Hematopoietic multipotent progenitor cell treated with erythropoietin and hydrocortisone succinate and interleukin-3 and kit ligand, for 6 days (in vitro differentiated cells): Measurements from ENCODE around the gene LRFN2.

ENCODE experiments used
- DNase-seq: peaks from one replicate; pipeline ENCODE4 v3.0.0-alpha.2; 2015

The LRFN2 gene

DNA sequence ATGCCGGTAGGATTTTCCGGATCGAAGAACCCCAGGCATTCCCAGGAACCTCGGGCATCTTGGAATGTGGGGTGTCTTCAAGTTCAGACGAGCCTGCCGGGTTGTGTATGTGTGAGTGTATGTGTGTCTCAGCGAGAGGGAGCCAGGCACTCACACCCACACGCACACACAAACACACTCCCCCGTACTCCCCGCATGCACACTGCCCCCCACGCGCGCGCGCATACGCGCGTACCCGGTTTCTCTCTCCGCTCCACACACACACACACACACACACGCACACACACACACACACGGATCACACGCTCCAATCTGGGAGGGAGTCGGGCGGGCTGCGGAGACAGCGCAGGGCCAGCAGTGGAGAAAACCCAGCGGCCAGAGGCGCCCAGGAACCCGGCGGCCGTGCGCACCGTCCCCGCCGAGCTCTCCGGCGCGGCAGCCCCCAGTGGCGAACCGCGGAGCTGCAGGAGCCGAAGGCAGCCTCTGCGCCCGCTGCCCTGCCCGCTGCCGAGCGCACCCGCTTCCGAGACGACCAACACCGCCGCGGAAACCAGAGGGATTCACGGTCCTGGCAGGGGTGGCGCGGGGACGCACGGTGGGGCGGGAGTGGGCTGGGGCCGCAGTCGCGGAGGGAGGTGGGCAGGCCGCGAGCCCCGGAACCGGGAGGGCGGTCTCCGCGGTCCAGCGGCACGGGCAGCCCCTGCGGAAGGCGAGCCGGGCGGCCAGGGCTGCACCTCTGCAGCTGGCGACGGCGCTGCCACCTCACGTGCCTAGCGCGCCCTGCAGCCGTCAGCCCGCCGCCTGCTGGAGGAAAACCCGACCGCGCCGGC, at the start of gene LRFN2:
Gene LRFN2, minus strand, starts transcription at position 125 of the 830 bp plus-strand sequence.
- DNase-seq = peak; percentile 84

DNA sequence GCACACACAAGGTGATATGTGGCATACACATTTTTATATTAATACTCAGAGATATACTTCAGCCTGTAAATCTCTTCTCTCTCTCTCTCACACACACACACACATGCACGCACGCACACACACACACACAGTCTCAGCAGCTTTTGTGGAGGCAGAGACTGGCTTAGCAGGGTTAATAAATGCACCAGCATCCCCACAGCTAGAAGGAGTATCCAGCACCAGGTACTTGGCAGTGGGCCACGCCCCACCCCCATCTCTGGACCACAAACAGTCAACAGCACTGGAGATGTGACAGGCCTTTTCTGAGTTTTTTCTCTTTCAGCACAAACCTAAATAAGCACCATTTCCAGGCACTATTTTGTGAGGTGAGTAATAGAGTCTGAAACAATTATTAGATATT, 47.3 kb upstream of the LRFN2 start:
- peak; percentile 7 for DNase-seq

DNA sequence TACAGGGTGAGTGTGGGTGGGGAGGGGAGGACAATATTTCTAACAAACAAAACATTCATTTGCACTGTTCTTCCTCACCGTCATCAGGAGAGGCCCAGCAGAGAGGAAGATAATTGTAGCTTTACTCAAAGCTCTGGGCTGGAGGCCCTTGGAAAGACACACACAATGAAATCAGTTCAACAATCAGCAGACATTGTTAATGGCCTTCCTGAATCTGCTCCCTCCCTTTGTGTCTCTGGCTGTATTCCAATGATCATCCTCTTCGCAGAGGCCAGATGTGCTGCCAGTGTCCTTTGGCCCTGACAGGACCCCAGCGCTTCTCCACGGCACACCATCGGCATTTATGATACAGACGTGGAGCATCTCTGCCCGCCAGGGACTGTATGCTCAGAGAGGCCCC, 44.6 kb upstream of the LRFN2 start:
- no peak for DNase-seq

GRCh38 chr6:40630488-40630887, 43.3 kb upstream of the LRFN2 start:
- no peak for DNase-seq

DNA sequence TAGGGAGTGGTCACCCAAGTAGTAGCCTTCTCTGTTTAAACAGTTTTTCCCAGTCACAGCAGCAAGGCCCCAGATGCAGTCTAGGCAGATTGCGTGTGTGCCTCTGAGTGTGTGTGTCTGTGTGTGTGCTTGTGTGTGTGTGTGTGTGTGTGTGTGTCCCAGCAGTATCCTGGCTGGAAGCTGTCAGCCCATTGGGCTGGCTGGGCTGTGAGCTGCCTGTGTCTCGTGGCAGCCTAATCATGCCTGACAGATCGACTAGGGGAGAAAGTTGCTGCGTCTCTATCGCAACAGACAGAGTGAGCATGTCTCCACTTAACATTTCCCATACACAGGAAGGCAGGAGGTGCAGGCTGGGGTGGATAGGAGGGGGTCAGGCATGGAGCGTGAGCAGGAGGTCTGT, 42.9 kb upstream of the LRFN2 start:
- DNase-seq = no peak

GRCh38 chr6:40629463-40629862, 42.3 kb upstream of the LRFN2 start:
- no peak for DNase-seq

- DNase-seq = no peak
Measured at GRCh38 chr6:40627316-40627715, 40.2 kb upstream of the LRFN2 start.

DNA sequence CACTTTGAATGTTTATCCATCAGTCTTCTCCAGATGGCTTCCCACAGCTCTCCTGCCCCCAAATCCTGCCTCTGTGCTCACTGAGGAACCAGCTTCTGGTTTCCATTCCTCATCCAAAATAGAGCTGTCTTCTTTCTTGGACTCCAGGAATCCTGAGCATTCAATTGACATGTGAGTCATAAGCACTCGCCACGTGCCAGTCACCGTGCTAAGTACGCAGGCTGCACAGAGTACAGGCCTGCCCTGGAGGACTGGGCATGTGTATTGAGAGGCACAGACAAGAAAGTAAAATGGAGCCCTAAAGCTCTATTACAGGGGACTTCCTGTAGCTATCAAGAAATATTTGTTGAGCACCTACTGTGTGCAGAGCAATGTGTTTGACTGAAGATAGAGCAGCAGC, 39.7 kb upstream of the LRFN2 start:
- DNase-seq = no peak

DNA sequence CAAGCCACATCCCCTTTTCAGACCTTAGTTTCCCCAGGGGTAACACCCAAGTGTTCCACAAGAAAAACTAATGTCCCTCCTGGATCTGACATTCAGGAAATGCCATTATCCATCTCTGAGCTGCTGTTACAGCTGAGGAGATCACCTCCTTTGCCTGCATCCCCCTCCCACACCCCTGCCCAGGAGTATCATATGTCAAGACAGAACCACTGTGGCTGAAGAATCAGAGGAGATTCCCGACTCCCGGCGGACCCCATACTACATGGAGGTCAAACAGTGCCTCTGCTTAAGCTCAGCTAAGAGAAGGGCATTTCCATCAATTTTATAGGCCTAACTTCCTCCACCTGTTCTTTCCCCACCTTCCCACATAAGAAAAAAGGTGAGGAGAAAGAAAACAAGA, 36.8 kb upstream of the LRFN2 start:
- no peak for DNase-seq

- DNase-seq = no peak
Measured at GRCh38 chr6:40623178-40623577, 36.0 kb upstream of the LRFN2 start.

DNA sequence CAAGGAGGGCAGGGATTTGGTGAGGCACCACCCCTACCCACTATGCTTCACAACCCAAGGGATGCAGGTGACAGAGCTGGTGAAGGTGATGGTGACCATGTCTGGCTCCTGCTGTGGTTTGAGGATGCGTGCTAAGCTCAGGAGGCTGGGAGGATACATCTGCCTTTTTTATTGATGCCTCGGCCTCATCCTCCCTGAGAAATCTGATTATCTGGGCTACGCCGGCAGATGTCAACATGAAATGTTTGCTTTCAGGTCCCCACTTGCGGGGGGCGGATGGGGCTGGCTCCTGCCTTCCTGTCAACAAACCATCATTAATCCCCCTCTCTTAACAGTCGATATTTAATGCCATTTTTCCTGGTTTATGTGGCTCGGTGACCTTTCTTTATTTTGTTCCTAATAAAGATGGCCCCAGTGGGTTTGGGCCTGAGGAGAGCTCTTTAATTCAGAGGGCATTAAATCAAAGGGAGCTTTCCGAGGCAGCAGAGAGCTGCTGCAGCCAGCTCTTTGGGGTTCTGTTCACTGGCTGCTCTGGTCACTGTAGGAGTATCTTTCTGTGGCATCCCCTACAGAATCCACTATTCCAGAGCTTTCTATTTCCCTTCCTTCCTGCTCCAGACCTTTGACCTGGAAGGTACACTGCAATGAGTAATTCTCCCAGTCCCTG, 33.5 kb upstream of the LRFN2 start:
- no peak for DNase-seq

GRCh38 chr6:40614671-40615070, 27.5 kb upstream of the LRFN2 start:
- no peak for DNase-seq

DNA sequence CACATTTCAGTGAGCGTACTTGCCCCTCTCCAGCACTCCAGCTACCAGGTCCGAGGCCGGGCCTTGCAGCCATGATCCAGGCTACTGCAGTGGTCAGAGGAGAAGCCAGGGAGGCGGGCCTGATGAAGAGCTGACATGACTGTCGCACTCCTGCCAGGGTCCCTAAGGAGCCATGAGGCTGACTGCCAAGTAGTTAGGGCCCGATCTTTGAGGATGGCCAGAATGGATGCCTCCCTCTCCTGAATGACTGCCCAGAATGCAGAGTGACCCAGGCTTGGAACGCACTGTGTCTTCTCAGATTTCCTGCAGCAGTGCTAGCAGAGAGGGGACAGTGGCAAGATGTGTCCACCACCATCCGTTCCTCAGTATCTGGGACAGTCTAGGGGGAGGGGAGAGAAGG, 24.7 kb upstream of the LRFN2 start:
- no peak for DNase-seq

DNA sequence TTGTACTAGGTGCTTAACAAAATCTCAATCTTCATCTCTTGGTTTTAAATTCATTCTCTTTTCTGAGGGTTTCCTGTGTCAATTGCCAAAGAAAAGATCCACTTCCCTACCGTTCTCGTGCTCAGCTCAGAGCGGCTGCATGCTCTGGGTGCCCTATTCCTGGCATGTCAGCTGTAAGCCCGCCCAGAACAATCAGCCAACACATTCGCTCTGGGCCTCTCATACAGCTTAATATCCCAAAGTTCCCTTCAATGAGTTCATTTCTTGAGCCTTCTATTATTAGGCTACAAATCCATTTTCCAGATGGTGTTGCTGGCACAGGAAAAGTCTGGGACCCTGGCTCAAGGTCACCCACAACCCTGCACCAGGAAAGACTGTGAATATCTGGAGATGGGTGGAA, 24.3 kb upstream of the LRFN2 start:
- no peak for DNase-seq

GRCh38 chr6:40610229-40610628, 23.1 kb upstream of the LRFN2 start:
- DNase-seq = no peak

DNA sequence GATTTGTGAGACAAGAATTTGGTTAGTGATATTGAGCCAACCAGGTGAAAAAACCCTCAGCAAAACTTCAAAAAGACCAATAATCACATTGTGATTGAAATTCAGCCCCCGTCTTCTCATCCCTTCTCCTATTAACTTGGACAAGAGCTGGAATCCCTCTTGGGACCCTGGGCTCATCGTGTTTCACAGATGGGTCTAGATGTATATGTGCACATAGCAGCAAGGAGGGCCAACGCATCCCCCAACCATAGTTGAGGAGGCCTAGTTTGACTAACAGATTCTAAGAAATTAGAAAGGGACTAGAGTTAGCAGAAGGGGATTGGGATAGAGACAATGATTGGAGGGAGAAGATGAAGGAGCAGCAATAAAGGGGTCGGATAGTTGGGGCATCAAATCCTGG, 19.8 kb upstream of the LRFN2 start:
- DNase-seq = no peak

DNA sequence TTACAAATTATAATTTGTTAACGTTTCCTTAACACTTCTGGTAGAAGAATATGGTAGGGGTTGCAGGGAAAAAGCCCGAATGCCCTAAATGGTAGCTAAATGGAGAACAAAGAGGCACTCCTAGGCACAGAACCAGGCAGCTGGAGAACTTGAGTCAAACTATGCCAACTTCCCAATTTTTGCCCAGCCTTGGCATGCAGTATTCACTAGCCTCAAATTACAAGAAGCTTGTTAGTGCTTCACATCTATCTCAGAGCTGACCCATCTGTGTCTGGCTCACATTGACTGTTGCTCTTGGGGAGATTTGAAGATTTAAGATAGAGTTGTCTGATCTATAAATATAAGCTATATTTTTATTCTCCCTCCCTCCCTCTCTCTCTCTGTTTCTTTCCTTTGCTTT, 19.4 kb upstream of the LRFN2 start:
- DNase-seq = no peak

- no peak for DNase-seq
Measured at GRCh38 chr6:40604082-40604481, 16.9 kb upstream of the LRFN2 start.

- peak; percentile 21 for DNase-seq
Measured at GRCh38 chr6:40599555-40599954, 12.4 kb upstream of the LRFN2 start.

GRCh38 chr6:40598516-40598915, 11.4 kb upstream of the LRFN2 start:
- no peak for DNase-seq

DNA sequence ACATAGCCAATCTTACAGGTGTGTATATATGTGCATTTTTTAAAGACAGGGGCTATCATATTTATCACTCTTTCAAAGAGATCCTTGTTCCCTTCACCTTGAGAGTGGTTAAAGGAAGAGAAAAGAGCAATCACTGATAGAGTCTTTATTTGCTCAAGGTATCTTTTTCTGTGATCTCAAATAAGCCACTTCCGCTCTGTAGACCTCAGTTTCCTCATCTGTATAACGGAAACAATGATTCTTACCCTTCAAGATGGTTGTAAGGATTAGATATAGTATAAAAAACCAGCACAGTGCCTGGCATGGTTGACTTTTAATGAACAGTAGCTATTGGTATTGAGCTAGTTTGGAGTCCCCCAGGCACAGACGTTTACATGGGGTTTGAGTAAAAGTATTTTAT, 10.1 kb upstream of the LRFN2 start:
- DNase-seq = no peak

DNA sequence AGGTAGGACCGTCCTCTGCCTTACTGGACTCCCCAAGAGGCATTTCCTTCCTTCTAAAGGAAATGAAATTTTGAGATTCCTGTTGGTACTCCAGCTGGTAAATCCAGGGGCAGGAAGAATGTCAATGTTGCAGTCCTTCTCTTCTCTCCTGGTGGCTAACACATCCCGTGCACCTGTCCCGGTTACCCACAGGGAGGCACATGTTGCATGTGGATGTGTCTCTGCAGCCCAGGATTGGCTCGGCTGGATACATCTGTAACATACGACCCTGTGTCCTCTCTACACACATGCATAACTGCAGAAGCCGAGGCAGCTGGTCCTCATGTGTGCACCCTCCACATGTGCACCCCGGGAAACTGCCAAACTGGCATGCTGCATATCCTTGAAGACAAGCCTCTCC, 1.3 kb upstream of the LRFN2 start:
- no peak for DNase-seq

- no peak for DNase-seq
Measured at GRCh38 chr6:40588070-40588384, 863 bp upstream of the LRFN2 start.

DNA sequence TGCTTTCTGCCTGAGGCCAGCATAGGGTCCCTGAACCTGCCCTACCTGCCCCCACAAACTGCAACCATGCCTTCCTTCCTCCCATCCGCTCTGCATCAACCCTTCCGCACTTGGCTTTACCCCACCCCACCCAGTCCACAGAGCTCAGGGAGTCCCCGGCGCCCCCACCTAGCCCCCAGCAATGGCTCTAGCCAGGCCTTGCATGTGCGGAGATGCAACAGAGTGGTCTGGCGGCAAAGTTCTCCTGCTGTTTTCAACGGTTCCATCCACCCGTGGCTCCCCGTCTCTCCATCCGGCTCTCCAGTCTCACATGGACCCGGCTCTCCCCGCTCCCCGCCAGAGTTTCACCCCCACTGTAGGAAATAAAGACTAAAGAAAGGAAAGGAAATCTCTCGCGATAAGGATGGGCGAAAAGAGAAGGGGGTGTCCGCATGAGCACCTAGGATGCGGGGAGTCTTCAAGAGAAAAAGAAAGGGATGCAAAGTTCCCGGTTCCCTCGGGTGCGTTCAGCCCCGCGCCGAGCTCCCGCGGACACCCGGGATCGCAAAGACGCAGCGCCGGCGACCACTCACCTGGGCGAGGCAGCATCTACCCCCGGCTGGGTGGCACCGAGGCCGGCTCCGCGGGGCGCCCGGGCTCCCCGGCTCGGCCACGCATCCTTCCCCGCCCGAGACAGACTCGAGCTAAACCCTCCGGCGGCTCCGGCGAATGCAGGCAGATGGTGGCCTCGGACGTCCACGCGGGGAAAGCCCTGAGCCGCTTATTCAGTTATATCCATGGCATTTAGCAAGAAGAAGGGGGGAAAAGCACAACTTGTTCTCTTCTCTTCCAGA, 579 bp downstream of the LRFN2 start:
- DNase-seq = no peak
